T-helper 9 cell (primary cell): ENCODE data around the gene IFRD2.
"Not testable (repeated sequence)": the region's sequence is repeated elsewhere in the genome, so short reads cannot be mapped to it uniquely, and the experiment has no call there.

Experiments used
- DNase-seq: peaks from one replicate; pipeline ENCODE4 v3.0.0-alpha.2; 2020

Gene IFRD2

DNA sequence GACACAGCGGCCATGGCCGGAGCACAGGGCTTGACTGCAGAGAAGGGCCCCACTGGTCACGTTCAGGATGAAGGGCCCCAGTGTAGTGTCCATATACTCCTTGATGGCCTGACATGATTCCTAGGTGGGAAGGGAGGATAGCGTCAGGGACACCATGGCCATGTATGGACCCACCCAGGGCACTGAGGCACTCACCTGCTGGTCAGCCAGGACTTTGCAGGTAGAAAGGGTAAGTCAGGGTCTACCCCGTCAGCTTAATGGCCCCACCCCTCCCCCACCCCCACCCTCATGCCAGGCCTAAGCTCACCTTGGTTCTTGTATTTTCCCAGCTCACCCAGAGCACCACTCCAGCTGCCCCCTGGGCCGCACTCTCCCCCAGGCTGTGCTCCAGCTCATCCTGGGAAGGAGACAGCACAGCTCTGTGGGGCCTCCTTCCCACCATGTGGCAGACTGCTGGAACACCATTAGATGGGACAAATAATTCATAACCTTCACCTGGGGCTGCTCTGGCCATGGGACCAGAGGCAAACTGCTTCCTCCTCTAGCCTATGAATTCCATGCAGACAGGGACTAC lies 8.5 kb upstream of the IFRD2 start:
- no peak for DNase-seq

DNA sequence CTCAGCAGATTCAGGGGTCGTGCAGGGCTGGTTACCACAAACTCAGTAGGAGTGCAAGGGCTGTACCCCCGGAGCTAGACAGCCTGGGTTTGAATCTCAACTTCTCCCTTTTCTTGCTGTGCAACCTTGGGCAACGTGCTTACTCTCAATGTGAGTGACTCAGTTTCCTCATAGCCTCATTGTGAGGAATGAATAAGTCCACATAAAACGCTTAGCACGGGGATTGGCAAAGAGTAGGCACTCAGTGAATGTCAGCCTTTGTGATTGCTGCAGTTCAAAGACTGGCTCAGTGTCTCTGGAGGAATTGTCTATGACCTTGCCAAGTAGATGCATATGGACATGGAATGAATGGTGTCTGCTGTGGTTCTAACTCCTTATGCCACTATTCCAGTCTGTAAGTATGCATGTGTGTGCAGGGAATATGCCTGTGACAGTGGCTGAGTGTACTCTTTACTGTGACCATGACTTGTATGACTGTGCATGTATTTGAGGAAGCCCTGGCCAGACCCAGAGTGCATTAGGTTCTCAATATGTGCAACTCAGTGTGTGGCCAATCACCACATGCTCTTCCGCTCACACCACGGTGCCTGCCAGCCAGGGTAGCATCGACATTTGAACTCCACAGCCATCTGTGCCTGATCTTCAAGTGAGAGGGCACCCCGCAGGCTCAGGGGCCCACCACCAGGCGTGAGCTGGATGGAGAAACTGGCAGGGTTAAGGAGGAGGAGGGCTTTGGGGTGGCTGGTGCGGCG lies 7.9 kb upstream of the IFRD2 start:
- no peak for DNase-seq

DNA sequence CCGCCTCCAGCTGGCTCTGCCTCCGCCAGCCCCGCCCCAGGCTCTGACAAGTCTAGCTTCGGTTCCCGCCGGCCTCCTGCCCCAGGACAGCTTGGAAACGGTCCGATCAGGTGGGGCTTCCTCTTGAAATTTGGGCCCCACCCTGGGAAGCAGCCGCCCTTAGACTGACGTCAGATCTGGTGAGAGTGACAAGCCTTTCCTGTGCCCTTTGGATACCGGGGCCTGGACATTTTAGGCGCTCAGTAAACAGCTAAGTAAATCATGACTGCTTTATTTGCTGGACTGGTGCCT lies 7.4 kb upstream of the IFRD2 start:
- DNase-seq: no peak

DNA sequence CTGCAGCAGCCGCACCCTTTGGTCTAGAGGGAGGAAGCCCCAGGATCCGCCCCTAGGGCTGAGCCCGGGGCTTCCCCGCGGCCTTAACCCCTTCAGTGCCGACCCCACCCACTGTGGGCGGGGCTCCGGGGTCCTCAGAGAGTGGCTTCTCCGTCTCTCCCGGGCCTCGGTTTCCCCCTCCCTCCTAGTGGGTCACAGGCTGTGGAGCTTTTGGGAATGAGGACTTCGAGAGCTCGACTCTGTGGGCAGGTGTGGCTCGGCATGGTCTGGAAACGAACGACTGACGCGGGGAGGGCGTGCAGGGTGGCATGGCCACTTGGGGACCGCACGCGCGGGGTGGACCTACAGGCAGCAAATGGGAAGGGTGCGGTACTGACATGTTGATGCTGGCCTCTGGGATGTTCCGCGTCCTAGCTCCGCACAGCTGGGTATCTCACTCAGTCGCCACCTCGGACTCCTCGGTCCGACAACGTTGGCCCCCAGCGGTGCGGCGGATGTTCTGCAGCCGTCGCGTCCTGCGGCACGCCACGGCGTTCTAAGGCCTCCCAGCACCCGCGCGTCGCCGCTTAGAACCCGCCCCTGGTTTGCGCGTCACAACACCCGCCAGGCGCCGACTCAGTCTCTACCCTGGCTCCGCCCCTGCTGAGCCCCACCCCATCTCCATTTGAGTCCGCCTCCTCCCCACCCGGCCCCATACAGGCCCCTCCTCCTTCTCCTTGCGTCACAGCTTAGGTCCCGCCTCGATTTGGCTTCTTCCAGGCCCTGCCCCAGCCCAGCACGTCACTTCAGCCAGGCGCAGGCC lies 6.8 kb upstream of the IFRD2 start, which contains the start of the genes HYAL3 and NAA80:
TSS of gene HYAL3 (minus strand) at position 570 of the 802 bp plus-strand sequence. CDS start 3,803 bp downstream, outside the sequence.
TSS of gene NAA80 (minus strand) at position 570 of the 802 bp plus-strand sequence. CDS start 1,942 bp downstream, outside the sequence.
- peak; percentile 99 for DNase-seq

DNA sequence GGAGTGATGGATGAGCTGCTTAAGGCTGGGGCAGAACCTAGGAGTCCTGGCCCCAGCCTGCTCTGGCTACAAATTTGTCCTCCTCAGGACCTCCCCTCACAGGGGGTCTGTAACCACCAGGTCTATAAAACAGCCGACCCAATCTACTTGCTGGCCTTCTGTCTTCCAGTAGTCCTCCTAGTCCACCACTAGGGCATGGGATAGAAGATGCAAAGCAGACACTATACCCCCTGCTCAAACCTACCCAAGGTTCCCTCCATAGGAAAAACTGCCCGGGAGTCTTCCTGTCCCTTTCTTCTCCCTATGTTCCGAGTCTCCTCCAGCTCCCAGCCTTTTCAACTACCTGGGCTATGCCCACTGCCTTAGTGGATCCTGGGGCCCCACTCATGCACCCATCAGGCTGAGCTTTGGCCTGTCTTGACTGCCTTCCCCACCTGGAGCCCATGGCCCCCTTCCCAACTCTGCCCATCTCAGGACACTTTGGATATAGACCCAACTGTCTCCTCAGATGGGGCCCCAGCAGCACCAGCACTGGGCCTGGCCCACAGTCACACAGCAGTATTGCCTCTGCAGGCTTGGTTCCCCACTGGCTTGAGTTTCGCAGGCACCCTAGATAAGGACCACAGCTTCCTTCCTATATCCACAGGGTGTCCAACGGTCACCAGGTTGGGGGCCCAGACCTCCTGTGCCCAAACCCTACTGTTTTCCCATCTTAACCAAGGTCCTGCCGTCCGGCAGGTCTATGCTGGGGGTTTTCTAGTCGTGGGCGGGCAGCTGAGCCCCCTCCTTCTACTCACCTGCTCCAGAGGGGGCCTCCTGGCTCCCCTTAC lies 5.9 kb upstream of the IFRD2 start:
- no peak for DNase-seq

DNA sequence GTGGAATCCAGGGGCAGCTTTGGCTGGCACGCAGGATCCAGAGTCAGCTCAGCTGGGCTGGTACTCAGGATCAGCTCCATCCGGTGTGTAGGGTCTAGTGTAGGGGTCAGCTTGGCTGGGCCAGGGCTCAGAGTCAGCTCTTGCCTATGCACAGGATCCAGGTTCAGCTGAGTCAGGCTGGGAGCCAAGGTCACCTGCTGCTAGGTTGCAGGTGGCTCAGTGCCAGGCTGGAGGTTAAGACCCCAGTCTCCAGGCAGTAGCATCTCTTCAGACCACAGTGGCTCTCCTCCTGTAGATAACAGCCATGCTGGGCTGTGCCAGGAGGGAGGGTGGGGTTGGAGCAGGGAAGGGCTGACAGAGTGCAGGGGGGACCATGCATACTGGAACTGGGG lies 5.2 kb upstream of the IFRD2 start:
- DNase-seq: no peak

DNA sequence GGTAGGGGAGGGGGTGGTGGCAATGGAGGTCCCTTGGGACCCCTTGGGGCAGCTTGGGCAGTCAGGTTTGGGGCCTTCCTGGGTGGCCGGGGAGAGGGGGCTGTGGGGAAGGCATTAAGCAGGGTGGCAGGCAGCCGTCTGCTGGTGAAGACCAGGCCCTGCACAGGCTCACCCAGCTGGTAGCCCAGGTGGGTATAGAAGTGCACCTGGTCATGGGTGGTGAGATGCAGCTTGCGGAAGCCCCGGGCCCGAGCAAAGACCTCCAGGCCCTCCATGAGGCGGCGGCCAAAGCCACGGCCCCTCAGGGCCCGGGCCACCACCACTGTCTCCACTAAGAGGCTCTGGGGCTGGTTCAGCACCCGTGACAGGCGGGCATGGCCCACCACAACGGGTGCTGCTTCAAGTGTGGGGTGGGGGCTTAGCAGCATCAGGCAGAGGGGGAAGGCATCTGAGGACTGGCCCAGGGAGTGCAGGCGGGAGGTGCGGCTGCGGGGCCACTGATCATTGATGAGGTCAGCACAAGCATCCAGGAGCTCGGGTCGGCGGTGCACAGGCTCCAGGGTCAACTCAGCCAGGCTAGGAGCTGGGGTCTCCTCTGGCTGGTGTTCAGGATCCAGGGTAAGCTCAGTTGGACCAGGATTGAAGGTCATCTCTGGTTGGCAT lies 4.6 kb upstream of the IFRD2 start:
- DNase-seq: no peak

DNA sequence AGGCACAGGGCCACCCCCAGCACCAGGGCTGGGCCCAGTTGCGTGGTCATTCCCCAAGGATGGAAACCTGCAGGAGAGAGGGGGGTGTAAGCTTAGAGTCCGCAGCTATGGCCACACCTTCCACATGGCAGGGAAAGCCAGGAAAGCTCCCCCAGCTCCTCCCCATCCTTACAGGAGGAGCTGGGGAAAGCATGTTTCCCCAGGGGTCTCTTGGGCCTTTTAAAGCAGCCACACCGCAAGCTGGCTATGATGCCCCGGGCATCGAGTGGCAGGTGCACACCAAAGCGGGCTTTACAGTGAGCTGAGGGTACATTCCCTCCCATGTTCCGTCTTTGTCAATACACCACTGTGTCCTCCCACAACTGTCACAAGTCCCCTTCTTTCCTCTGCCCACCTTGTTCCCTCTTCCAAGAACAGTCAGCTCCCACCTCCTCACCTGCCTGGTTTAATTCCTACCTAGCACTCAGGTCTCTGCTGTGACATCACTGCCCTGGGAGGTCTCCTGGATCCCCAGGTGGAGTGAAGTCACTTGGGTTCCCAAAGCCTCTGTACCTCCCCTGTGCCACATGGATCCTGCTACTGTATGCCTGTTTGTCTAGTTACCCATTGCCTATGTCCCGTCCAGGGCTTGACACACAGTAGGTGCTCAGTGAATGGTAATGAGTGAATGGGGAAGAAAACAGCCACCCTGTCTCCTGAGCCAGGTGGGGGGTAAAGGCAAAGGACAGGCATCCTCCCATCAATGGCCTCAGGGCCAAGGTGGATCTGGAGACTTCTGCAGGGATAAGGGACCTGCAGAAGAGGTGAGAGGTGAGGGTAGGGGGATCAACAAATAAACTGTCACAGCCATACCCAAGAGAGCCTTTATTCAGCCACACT lies 3.6 kb upstream of the IFRD2 start:
- no peak for DNase-seq

DNA sequence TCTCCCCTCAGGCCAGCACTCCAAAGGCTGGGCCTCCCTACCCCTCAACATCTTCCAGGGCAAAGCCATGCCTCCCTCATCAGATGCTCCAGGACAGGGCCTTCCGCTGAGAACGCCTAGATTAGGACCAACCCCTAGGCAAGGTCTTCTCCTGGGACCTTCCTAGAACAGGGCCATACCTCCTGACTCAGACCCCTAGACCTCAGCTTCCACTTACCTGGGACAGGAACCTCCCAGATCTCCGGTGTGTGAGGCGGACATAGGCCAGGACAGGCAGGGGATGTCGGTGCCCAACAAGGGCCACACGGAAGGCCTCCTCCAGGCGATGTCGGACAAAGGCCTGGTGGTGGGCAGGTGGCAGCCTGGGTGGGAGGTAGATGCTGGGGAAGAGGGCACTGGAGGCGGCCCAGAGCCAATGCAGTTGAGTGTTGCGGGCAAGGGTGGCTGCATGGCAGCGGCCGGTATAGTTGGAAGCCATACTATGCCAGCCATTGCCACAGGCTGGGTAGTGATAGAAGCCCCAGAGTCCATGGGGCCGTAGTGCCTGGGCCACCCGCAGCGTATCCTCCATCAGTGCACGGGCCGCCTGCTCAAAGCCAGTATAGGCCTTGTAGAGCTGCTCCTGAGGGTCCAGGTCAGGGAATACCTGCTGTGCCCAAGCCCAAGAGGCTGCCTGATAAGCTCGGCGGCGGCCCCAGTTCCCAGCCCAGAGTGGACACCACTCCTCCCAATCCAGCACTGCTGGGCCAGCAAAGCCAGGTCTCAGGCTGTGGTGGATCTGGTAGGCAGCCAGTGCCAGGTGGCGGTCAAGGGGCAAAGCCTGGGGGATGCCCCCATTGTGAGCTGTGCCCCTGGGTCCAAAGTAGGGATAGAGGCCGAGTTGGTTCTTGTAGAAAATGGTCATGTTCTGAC lies 2.5 kb upstream of the IFRD2 start:
- DNase-seq: no peak

DNA sequence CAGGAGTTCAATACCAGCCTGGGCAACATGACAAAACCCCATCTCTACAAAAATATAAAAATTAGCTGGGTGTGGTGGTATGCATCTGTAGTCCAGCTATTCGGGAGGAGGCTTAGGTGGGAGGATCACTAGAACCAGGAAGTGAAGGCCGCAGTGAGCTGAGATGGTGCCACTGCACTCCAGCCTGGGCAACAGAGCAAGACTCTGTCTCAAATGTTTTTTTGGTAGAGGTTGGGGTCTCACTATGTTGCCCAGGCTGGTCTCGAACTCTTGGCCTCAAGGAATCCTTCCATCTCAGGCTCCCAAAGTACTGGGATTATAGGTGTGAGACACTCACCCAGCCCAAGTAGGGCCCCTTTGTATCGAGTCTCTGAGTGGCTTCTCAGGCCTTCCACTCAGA lies 1.9 kb upstream of the IFRD2 start:
- DNase-seq: no peak

DNA sequence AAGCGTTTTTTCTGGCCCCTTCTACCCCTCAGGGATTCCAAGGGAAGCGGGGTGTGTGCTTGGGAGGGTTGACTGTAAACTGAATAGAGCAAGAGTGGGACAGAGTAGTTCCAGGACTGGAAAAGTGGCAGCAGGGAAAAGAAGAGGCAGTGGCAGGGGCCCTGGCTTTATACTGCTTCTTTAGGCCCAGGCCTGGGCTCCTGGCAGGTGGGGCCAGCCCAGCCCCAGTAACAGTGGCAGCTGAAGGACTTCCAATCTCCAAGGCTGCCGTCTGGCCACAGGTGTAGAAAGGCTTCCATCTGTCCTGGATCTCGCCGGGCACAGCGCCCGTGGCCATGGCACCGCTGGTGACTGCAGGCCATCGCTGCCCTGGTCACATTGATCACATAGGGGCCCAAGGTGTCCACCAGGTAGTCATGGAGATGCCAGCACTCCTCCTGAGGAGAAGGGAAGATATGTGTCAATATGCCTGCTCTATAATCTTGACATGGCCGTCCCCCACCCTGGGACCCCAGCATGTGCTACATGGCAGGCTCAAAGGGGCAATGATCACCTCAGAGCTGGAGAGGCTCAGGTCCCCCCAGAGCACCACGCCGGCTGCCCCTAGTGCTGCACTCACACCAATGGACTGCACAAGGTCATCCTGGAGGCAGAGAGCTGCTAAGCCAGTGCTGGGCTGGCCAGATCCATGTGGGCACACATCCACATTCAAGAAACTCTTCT lies 1.0 kb upstream of the IFRD2 start:
- no peak for DNase-seq

DNA sequence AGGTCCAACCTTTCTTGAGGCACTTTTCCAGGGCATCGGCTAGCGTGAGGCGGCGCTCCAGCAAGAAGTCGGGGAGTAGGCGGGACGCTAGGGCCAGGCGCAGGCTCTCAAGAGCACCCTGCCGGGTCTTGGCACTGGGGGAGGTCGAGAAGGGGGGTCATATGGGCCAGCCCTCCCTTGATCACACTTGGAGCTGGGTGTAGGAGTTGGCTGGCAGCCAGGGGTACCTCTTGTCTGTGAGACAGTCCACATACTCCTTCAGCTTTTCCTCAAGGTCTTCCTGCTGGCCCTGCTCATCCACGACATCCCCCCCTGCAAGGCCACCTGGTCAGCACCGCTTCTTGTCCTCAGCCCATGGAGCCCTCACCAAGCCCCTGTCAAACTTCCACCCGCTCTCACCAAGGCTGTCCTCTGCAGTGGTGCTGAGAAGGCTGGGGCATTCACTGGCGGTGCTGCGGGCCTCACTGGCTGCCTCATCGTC lies 2.0 kb downstream of the IFRD2 start:
- DNase-seq: no peak

DNA sequence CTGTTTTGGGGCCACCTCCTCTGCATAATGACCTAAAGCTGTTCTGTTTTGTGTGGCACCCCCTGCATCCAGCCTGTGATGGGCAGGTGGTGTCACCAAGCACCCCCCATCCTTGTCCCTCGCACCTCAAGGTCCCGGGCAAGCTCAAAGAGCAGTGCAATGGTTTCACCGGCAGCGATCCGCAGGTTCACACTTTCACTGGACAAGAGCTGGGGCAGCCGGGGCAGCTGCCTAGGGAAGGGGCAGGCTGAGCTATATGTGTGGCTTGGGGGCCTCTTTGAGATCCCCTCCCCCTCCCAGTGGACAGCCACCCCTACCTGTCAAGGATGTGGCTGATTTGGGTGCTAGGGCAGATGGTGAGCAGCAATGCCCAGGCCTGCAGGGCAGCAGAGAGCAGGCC lies 3.1 kb downstream of the IFRD2 start:
- no peak for DNase-seq

DNA sequence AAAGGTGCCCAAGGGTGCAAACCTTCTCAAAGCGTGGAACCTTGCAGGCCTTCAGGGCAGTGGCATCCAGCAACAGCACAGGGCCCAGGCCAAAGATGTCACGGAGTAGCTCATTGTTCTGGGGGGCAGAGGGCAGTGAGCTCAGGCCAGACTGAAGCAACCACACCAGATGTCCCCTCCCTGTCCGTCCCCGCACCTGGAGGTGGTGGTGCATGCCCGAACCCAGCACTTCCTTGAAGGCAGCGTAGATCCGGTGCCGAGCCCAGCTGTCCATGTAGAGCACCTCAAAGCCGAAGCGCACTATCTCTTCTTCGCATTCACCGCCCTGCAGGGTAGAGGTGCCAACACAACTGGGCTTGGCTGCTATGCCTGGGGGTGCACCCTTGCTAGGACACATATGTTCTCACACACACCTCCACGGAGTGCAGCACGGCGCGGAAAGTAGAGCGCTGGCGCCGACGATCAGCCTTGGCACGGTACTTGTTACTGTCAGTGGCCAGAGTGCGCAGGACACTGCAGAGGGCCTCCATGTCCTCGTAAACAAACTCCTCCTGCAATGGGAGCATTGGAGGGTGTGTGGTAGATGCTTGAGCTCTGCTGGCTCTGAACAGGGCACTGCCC lies 3.7 kb downstream of the IFRD2 start:
- DNase-seq: no peak

DNA sequence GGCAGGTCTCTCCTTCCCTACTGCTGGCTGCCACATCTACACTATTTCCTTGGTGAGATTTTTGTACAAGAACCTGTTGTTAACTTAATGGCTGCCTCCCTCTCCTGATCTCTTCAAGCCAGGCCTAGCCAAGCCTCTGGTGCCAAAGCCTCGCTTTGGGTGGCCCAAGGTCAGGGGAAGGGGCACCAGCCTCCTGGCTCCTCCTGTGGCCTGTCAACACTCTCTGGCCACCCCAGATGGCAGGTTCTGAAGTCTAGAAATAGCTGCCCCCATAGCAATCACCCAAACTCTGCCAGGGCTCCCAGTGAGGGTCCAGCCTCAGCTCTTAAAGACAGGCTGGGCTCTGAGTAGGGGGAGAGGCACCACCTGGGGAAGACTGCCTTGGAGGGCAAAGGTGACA lies 5.0 kb downstream of the IFRD2 start:
- no peak for DNase-seq

DNA sequence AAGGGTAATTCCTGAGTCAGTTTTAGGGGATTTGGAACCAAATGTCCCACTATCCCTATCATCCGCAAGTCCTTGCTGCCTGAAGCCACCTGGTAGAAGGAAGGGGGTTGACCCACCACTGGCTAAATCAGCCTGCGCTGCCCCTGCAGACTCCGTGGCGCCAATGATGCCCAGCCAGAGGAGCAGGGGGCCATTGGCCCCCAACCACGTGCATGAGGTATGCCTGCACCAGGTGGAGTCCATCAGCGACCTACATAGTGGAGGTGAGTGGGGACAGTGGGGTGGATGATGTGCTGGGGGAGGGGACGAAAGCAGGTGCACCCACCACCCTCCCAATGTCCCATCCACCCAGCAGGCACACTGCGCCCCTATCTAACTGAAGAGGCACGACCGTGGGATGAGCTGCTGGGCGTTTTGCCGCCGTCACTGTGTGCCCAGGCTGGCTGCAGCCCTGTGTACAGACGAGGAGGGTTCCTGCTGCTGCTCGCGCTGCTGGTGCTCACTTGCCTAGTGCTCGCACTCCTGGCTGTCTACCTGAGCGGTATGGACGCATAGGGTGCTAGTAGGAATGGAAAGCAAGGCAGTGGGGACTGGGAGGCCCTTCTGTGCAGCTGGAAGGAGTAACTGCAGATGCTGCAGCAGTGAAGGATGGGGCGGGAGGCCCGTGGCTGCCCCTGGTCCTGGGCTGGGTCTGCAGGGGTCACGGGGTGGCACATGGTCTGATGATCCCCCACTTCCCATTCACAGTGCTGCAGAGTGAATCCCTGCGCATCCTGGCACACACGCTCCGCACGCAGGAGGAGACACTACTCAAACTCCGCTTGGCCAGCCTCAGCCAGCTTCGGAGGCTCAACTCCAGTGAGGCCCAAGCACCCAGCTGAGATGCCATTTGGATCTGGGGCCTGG lies 5.7 kb downstream of the IFRD2 start:
- no peak for DNase-seq

DNA sequence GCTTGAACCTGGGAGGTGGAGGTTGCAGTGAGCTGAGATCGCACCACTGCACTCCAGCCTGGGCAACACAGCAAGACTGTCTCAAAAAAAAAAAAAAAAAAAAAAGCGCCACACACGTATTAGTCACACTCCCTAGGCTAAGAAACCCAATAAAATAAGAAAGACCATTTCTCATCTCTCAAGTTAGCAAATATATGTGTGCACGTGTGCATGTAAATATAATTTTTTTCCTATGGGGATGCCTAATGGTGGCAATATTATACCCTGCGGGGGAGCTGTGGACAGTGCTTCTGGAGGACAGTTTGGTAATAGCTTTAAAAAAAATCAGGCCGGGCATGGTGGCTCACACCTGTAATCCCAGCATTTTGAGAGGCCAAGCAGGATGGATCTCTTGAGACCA lies 8.1 kb downstream of the IFRD2 start:
- DNase-seq: not testable (repeated sequence)
